Measurements from ENCODE around the gene TSHB. TPM values are rescaled to one million over a fixed set of nuclear protein-coding genes. Genes with fewer than 3 reads are reported as not detected.

Gene TSHB
- total RNA-seq, 1 donor from 2014 or later, result not detected

GRCh38 chr1:115057661-115058254 lies 28.1 kb downstream of the TSHB start:
- DNase-seq (ENCODE audit: low spot score in 2 of 2) (no peak), FAIRE-seq (no peak)

GRCh38 chr1:115059316-115059715 lies 29.7 kb downstream of the TSHB start:
- no peak for DNase-seq (ENCODE audit: low spot score in 2 of 2)
- FAIRE-seq, result no peak

- no peak for FAIRE-seq
- no peak for DNase-seq (ENCODE audit: low spot score in 2 of 2)
Measured at GRCh38 chr1:115060501-115060900, 30.9 kb downstream of the TSHB start.

- no peak for DNase-seq (ENCODE audit: low spot score in 2 of 2)
- FAIRE-seq, result no peak
Measured at GRCh38 chr1:115062542-115063004, 32.9 kb downstream of the TSHB start.

GRCh38 chr1:115063228-115063901 lies 33.7 kb downstream of the TSHB start:
- no peak for FAIRE-seq
- no peak for DNase-seq (ENCODE audit: low spot score in 2 of 2)

GRCh38 chr1:115064461-115064860 lies 34.8 kb downstream of the TSHB start:
- no peak for DNase-seq (ENCODE audit: low spot score in 2 of 2)
- no peak for FAIRE-seq

GRCh38 chr1:115065021-115065420 lies 35.4 kb downstream of the TSHB start:
- no peak for DNase-seq (ENCODE audit: low spot score in 2 of 2)

GRCh38 chr1:115067161-115067859 lies 37.7 kb downstream of the TSHB start:
- FAIRE-seq (no peak), DNase-seq (ENCODE audit: low spot score in 2 of 2) (no peak)

More at GRCh38 chr1:115065021-115065420, 35.4 kb downstream of the TSHB start:
- FAIRE-seq, result no peak

GRCh38 chr1:115068826-115069585 lies 39.4 kb downstream of the TSHB start:
- FAIRE-seq (no peak), DNase-seq (ENCODE audit: low spot score in 2 of 2) (no peak)

GRCh38 chr1:115069659-115070308 lies 40.2 kb downstream of the TSHB start:
- no peak for FAIRE-seq
- no peak for DNase-seq (ENCODE audit: low spot score in 2 of 2)

- FAIRE-seq (no peak), DNase-seq (ENCODE audit: low spot score in 2 of 2) (no peak)
Measured at GRCh38 chr1:115071012-115071664, 41.5 kb downstream of the TSHB start.

- no peak for DNase-seq (ENCODE audit: low spot score in 2 of 2)
- no peak for FAIRE-seq
Measured at GRCh38 chr1:115073298-115074087, 43.9 kb downstream of the TSHB start.

- DNase-seq (ENCODE audit: low spot score in 2 of 2), result no peak
- no peak for FAIRE-seq
Measured at GRCh38 chr1:115074839-115075534, 45.4 kb downstream of the TSHB start.

GRCh38 chr1:115076384-115076915 lies 46.8 kb downstream of the TSHB start:
- no peak for FAIRE-seq
- no peak for DNase-seq (ENCODE audit: low spot score in 2 of 2)

GRCh38 chr1:115077286-115077983 lies 47.8 kb downstream of the TSHB start:
- FAIRE-seq, result no peak
- DNase-seq (ENCODE audit: low spot score in 2 of 2), result no peak

GRCh38 chr1:115077984-115078330 lies 48.3 kb downstream of the TSHB start:
- DNase-seq (ENCODE audit: low spot score in 2 of 2) (no peak), FAIRE-seq (no peak)

- no peak for FAIRE-seq
- no peak for DNase-seq (ENCODE audit: low spot score in 2 of 2)
Measured at GRCh38 chr1:115078708-115079107, 49.1 kb downstream of the TSHB start.

- no peak for DNase-seq (ENCODE audit: low spot score in 2 of 2)
- FAIRE-seq, result no peak
Measured at GRCh38 chr1:115082949-115083348, 53.3 kb downstream of the TSHB start.

All from frontal cortex (tissue), 4 donors.